GM19468 (cell line): Measurements from ENCODE around the gene CACNA2D1.
"Not testable (repeated sequence)": the region's sequence is repeated elsewhere in the genome, so short reads cannot be mapped to it uniquely, and the experiment has no call there.

ENCODE experiments used
- ATAC-seq: cut with Tn5 transposase; IDR thresholded peaks from one replicate; pipeline ENCODE4 v1.9.1; 2021; ENCODE audit warnings: mild to moderate bottlenecking, moderate library complexity, moderate number of reproducible peaks; ENCODE audit not compliant: unreplicated experiment; ENCODE audit errors: extremely low read depth

The CACNA2D1 gene

GRCh38 chr7:82396343-82396742 is 47.2 kb downstream of the CACNA2D1 start:
- no peak for ATAC-seq

DNA sequence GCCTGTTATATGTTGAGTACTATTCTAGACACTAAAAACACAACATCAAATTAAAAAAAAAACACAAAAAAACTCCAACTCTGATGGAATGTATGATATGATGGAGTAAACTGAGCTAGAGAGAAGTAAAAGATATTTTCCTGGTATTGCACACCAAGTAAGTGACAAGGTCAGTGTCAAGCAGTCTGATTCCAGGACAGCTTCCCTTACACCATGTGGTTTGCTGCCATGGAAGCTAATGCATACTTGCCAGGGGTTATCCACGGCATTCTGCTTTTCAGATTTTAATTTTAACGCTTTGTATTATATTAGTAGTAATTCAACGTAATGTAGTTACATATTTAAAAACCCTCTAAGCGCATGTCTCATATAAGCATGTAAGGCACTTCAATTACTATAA is 48.4 kb downstream of the CACNA2D1 start:
- ATAC-seq = no peak

DNA sequence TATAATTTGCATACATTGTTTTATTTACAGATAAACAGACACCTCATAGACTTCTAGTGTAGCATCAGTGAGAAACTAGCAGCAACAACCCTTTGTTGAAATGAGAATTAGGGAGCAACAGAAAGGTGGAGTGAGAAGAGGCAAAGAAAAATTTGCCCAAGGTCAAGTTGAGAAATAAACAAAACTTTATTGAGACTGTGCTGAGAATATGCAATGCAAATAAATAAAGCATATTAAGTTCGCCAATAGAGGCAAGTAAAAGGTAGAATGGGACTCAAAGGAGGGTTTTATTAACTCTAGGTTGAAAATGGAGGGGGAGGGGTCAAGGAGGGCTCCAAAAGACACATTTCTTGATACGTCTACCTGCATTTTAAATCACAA is 49.7 kb downstream of the CACNA2D1 start:
- ATAC-seq = no peak

- ATAC-seq = no peak
Observed at GRCh38 chr7:82393076-82393839, 50.3 kb downstream of the CACNA2D1 start.

DNA sequence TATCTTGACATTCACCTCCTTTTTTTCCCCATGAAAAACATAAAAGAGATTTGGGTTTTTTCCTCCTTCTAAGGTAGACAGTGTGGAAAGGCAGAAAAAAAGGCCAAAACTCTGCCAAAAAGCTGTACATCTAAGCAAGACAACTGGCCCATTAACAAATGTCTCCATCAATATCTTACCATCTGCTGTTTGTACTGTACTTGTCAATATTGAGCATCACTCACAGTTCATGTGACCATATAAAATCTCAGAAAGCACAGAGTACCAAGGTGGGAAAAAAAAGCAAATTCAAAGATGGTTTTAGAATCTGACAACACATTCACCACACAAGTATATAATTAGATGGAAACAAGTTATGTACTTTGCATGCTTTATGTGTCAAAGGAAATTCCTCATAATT is 52.6 kb downstream of the CACNA2D1 start:
- no peak for ATAC-seq

- no peak for ATAC-seq
Observed at GRCh38 chr7:82389876-82390275, 53.7 kb downstream of the CACNA2D1 start.

- no peak for ATAC-seq
Observed at GRCh38 chr7:82388138-82388537, 55.4 kb downstream of the CACNA2D1 start.

GRCh38 chr7:82386571-82386970 is 57.0 kb downstream of the CACNA2D1 start:
- not testable (repeated sequence) for ATAC-seq

DNA sequence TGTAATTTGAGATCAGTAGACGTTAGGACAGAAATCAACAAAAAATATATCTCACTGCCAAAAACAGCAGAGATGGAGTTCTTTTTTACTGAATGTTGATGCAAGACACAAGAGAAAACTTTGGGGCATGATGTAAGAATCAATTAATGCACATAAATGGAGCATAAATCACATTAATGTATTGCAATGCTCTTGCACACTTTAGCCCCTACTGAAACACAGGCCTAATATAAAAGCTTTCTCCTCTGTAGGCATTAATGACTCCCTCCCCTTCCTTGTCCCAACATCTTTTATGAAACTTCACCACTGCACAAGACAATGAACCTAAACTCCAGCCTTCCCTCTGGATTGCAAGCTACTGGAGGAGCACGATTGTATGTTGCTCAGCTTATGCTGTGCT is 58.8 kb downstream of the CACNA2D1 start:
- ATAC-seq = no peak

DNA sequence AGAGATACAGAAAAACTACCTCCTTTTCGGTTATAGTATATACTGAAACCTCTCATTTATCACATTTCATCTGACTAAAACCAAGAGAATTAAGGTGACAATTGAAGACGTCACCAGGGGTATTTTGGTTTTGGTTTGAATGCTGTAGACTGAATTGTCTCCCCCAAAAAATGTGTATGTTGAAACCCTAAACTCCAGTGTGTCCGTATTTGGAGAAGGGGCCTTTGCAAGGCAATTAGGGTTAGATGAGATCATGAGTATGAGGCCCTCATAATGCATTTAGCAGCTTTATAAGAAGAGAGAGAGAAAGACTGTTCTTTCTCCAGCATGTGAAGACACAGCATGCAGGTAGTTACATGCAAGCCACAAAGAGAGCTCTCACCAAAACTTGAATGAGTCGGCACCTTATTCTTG is 59.5 kb downstream of the CACNA2D1 start:
- ATAC-seq = no peak

DNA sequence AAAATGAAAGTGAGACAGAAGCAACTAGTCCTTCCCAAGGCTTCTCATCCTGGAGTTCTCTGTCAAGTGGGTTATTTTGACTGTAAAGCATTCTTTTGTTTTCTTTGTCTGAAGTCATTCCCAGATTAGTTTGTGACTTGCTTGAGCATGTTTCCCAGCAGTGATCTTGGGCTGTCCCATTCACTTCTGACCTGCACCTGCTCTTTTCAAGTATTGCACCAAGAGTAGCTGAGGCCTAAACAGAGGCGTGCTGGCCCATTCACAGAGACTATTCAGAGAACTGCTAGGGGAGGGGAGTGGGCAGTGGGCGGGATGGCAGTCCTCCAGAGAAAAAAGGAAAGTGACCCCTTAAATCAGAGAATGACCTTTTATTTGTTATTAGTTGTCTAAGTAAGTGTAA is 61.3 kb downstream of the CACNA2D1 start:
- ATAC-seq = no peak

DNA sequence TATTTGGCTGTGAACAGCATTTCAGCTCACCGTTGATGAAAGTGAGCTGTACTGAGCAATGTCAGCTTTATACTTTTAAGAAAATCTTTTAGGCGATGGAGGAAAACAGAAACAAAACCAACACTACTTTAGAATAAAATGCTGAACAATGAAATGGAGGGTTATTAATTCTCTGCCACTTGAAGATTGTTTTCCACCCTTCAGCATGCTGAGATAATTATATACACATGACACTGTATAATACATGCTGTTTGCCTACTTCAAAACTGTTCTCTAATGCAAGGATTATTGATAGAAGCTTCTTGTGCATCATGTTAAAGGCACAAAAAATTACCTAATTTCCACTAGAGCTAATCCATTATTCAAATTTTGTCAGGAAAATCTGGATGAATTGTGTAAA is 66.8 kb downstream of the CACNA2D1 start:
- no peak for ATAC-seq

DNA sequence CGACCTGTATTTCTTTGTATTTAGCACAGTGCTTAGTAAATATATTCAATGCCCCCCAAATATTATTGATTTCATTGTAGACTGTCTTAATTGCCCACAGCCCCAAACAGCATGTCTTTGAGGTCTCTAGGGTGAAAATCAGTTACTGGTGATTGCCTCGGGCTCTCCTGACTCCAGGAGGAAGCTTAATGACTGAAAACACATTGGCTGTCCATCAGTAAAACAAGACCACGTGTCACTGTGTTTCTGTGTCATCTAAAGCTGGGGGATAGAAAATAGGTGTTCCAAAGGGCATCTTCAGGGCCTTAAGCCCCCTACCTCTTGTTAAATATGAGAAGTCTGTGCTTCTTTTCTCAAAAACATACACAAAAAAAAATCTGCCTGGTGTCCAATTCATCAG is 67.9 kb downstream of the CACNA2D1 start:
- ATAC-seq = no peak

DNA sequence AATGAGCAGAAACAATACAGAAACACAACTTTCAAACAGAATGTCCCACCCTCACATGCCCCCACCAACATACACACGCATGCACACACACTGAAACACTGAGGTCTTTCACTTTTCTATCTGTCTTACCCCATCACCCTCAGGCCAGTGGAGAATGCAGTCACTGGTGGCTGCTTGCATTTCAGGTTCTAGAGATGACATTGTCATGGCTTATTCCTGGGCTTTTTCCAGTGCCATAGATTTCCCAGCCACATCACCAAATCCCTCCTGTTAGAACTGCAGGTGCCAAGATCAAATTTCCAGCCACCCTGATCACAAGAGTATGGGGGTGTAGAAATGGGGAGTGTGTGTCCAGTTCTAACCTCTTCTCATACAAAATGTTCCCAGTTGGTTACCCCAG is 68.4 kb downstream of the CACNA2D1 start:
- ATAC-seq = no peak

- no peak for ATAC-seq
Observed at GRCh38 chr7:82373926-82374635, 69.5 kb downstream of the CACNA2D1 start.

DNA sequence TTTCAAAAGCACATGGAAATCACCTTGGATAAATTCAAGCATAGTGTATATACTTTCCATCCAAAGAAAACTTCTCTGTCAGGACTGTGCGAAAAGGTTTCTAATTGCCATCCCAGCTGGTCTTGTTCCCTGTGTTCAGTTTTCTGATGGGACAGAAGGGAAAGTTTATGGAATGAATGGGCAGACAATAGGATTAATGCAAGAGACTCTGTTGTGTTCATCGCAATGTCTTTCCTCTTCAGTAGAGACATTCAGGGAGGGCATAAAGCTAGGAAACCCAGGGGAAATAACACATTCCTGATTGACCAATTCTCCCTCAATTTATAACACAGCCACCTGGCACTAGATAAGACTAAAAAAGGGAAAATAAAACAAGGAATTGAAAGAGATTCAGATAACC is 78.9 kb downstream of the CACNA2D1 start:
- no peak for ATAC-seq

- ATAC-seq = no peak
Observed at GRCh38 chr7:82364048-82364447, 79.5 kb downstream of the CACNA2D1 start.

- ATAC-seq = no peak
Observed at GRCh38 chr7:82362129-82362706, 81.4 kb downstream of the CACNA2D1 start.

DNA sequence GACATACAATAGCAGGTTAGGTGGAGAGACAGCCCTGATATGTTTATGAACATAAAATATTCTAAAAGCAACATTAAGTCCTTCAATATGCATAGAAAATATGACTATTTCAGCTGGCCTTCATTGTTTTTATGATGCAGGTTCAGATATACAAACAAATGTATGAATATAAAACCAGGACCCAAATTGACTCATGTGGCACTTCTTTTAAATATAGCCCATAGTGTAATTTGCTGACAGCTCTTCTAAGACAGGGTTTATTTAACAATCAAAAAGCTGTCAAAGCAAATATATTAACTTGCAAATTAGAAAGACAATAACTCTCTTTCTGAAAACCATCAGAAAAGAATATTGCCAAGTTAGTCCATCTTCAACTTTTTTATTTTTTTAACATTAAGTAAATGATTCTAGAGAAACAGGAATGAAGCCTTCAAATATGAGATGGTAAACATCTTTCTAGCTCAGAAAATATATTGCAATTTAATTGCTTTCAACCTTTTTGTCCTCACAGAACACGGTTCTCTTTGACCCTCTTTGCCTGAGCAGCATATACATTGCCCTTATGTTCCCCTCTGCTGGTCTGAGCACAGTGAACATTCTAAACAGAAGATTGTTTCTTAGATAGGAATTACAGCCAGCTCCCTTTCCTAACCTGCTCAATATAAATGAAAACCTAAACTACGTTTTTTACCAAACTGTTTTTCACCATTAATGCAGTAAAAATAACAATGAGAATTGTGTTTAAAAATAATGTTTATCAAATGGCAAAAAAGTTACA is 82.8 kb downstream of the CACNA2D1 start:
- ATAC-seq = no peak

DNA sequence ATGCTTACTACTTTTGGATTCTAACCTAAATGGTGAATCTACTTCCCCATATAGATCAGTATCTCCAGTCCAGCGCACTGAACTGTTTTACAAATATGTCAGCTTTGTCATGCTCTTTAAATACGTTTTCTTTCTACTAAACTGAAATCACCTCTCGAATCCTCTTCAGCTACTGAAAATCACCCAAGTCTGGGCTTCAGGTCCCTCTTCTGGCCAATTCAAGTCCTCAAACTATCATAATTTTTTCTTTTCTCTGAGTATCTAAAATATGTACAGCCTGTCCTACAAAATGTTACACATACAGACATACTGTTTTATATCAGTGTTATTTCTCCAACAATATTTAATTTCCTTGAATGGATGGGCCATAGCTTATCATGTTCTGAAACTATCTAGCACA is 84.2 kb downstream of the CACNA2D1 start:
- ATAC-seq = no peak

GRCh38 chr7:82358923-82359322 is 84.7 kb downstream of the CACNA2D1 start:
- no peak for ATAC-seq
